Measurements from ENCODE around the gene C16orf74.

DNA sequence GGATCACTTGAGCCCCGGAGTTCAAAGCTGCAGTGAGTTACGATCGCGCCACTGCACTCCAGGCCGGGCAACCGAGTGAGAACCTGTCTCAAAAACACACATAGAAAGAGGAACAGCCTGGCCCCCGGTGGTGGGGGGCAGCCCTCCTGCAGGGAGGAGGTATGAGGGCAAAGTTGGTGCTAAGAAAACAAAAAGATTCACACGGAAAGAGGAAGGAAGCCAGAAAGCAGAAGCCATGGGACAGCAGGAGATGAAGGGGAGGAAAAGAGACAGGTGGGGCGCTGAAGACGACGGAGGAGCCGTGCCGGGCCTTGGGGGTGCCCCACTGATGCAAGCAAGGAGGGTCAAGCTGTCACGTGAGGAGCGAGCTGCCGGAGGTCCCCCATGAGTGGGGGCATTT is 8.2 kb upstream of the C16orf74 start:
- no peak for TF ChIP-seq POLR2A (IDR thresholded peaks at IDR 0.05; ENCODE audit: low read depth, low read length)
- no peak for TF ChIP-seq TAF1 (IDR thresholded peaks at IDR 0.05; ENCODE audit: borderline replicate concordance, low read depth, low read length)
- TF ChIP-seq POLR2AphosphoS5 (IDR thresholded peaks at IDR 0.05; ENCODE audit: low read depth, low read length): no peak

Measured in GM12892 (cell line).